ENCODE results near the gene RHOBTB1. TPM values are rescaled to one million over a fixed set of nuclear protein-coding genes. Genes with fewer than 3 reads are reported as not detected.

RHOBTB1 gene
- total RNA-seq, 4 donors from 2014 or later, result 15.5 to 44.0 (median 25.3) TPM

GRCh38 chr10:60905580-60905979 is 38.4 kb downstream of the RHOBTB1 start:
- Histone ChIP-seq H3K4me1 (peaks cover 12 to 78% (median 14%) of the 10 kb centered on the region in 3 donors), H3K36me3 (peaks cover 0 to 4% of the 10 kb centered on the region in 2 donors), H3K4me3 (no peak overlapping the region), H3K27me3 (no peaks in the 10 kb centered on the region), H3K9me3 (no peaks in the 10 kb centered on the region), H3K27ac (peak overlapping the region; percentile 58 to 76 (median 68))
- WGBS, 2 donors (ENCODE audit: low coverage in 1 of 2), result 35 to 36% methylated on average over 4 of the region's 4 CpGs
- TF ChIP-seq POLR2A (IDR thresholded peaks at IDR 0.05) (no peak), POLR2AphosphoS5 (IDR thresholded peaks at IDR 0.05) (peak; percentile 75)
- ATAC-seq, result peak; percentile 78

DNA sequence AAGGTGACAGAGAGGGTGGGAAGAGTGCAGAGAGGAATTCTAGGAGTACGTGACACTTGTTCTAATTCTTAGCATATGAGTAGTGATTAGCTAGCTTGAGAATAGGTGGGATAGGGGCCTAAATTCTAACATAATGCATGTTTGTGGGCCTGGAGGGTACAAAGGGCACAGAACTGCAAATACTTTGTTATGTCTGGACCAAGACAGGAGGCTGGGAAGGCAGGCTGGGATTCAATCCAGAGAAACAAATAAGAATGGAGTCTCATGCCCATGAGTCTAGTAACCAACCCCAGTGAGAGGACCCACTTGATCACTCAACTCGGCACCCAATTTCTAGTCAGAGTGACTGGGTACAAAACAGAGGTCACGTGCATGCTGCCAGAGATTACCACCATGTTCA is 40.9 kb downstream of the RHOBTB1 start:
- no peak for TF ChIP-seq EP300 (IDR thresholded peaks at IDR 0.05)
- TF ChIP-seq POLR2A (IDR thresholded peaks at IDR 0.05), result no peak
- TF ChIP-seq, protein P1, sequence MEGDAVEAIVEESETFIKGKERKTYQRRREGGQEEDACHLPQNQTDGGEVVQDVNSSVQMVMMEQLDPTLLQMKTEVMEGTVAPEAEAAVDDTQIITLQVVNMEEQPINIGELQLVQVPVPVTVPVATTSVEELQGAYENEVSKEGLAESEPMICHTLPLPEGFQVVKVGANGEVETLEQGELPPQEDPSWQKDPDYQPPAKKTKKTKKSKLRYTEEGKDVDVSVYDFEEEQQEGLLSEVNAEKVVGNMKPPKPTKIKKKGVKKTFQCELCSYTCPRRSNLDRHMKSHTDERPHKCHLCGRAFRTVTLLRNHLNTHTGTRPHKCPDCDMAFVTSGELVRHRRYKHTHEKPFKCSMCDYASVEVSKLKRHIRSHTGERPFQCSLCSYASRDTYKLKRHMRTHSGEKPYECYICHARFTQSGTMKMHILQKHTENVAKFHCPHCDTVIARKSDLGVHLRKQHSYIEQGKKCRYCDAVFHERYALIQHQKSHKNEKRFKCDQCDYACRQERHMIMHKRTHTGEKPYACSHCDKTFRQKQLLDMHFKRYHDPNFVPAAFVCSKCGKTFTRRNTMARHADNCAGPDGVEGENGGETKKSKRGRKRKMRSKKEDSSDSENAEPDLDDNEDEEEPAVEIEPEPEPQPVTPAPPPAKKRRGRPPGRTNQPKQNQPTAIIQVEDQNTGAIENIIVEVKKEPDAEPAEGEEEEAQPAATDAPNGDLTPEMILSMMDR (IDR thresholded peaks at IDR 0.05), result no peak
- TF ChIP-seq POLR2AphosphoS5 (IDR thresholded peaks at IDR 0.05), result no peak
- 93 to 100% methylated on average over 1 to 3 of the region's 3 CpGs for WGBS, 2 donors (ENCODE audit: low coverage in 1 of 2)
- no peak for ATAC-seq
- Histone ChIP-seq H3K27me3 (no peaks in the 10 kb centered on the region), H3K9me3 (no peaks in the 10 kb centered on the region), H3K4me1 (peaks cover 10 to 66% (median 12%) of the 10 kb centered on the region in 3 donors), H3K4me3 (no peak overlapping the region), H3K27ac (no peak overlapping the region), H3K36me3 (peaks cover 0 to 4% of the 10 kb centered on the region in 2 donors)

- no peak for TF ChIP-seq POLR2A (IDR thresholded peaks at IDR 0.05)
- TF ChIP-seq POLR2AphosphoS5 (IDR thresholded peaks at IDR 0.05), result no peak
- TF ChIP-seq, protein P1 (IDR thresholded peaks at IDR 0.05), result no peak
- no peak for TF ChIP-seq EP300 (IDR thresholded peaks at IDR 0.05)
- H3K4me1 ChIP-seq, result peaks cover 5 to 62% (median 11%) of the 10 kb centered on the region in 3 donors
- no peak overlapping the region for H3K4me3 ChIP-seq
- H3K27me3 ChIP-seq, result no peaks in the 10 kb centered on the region
- H3K9me3 ChIP-seq, result no peaks in the 10 kb centered on the region
- H3K27ac ChIP-seq, result peak overlapping the region in 1 of 4 donors; percentile 31
- peaks cover 0 to 4% of the 10 kb centered on the region in 2 donors for H3K36me3 ChIP-seq
- no peak for ATAC-seq
- 83 to 89% methylated on average over 3 to 5 of the region's 6 CpGs for WGBS, 2 donors (ENCODE audit: low coverage in 1 of 2)
Measured at GRCh38 chr10:60901561-60902235, 42.3 kb downstream of the RHOBTB1 start.

- TF ChIP-seq POLR2AphosphoS5 (IDR thresholded peaks at IDR 0.05) (no peak), EP300 (IDR thresholded peaks at IDR 0.05) (no peak), POLR2A (IDR thresholded peaks at IDR 0.05) (no peak)
- TF ChIP-seq, protein P1 (IDR thresholded peaks at IDR 0.05), result no peak
- H3K4me1 ChIP-seq, result peaks cover 10 to 64% (median 13%) of the 10 kb centered on the region in 3 donors
- no peak for ATAC-seq
Measured at GRCh38 chr10:60899266-60899665, 44.7 kb downstream of the RHOBTB1 start.

DNA sequence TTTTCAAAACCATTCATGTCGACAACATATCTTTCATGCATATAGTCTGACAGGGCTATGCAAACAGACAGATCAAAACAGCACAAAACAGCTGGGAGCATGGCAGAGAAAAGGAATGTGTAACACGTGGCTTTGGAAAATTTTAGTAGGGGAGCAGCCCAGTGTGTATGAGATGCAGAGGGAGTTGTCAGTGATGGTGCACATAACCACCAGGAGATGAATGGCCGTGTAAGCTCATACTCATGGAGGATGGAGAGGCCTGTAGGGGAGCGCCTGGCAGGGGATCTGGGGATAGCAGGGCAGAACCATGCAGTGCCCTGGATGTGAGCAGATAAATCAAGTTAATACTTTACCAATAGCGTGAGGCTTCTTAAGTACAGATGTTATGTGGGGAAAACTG is 45.7 kb downstream of the RHOBTB1 start:
- Histone ChIP-seq H3K27ac (no peak overlapping the region), H3K36me3 (peaks cover 0 to 4% of the 10 kb centered on the region in 2 donors), H3K9me3 (no peaks in the 10 kb centered on the region), H3K4me3 (no peak overlapping the region), H3K27me3 (no peaks in the 10 kb centered on the region), H3K4me1 (peaks cover 10 to 74% (median 13%) of the 10 kb centered on the region in 3 donors)
- ATAC-seq, result no peak
- TF ChIP-seq POLR2A (IDR thresholded peaks at IDR 0.05), result no peak
- TF ChIP-seq, protein P1 (IDR thresholded peaks at IDR 0.05), result no peak
- no peak for TF ChIP-seq POLR2AphosphoS5 (IDR thresholded peaks at IDR 0.05)
- no peak for TF ChIP-seq EP300 (IDR thresholded peaks at IDR 0.05)
- 46 to 59% methylated on average over 5 of the region's 5 CpGs for WGBS, 2 donors (ENCODE audit: low coverage in 1 of 2)

More at GRCh38 chr10:60899266-60899665, 44.7 kb downstream of the RHOBTB1 start:
- Histone ChIP-seq H3K27me3 (no peaks in the 10 kb centered on the region), H3K36me3 (peaks cover 0 to 4% of the 10 kb centered on the region in 2 donors), H3K27ac (no peak overlapping the region), H3K9me3 (no peaks in the 10 kb centered on the region), H3K4me3 (no peak overlapping the region)
- WGBS, 2 donors (ENCODE audit: low coverage in 1 of 2), result 78 to 93% methylated on average over 2 to 4 of the region's 7 CpGs
